GM23248 (cell line): ENCODE results near the gene DCAF4. TPM values are rescaled to one million over a fixed set of nuclear protein-coding genes. Genes with fewer than 3 reads are reported as not detected.

Experiments
- DNase-seq: peaks from one replicate; pipeline ENCODE4 v3.0.0-alpha.2; 2015
- H2AFZ ChIP-seq: fragments of 200-600 bp; sonication (generic); 2 replicates; pipeline ENCODE4 v1.6.1; 2016; ENCODE audit warnings: antibody characterized with exemption
- H3F3A ChIP-seq: fragments of 200-600 bp; sonication (generic); 2 replicates; pipeline ENCODE4 v1.6.1; 2016; ENCODE audit warnings: mild to moderate bottlenecking, antibody characterized with exemption, mixed run types; ENCODE audit not compliant: insufficient read depth
- H3K27ac ChIP-seq: fragments of 200-600 bp; sonication (generic); 2 replicates; pipeline ENCODE4 v1.5.1; 2016; ENCODE audit warnings: mild to moderate bottlenecking
- H3K27me3 ChIP-seq: fragments of 200-600 bp; sonication (generic); replicated peaks from 2 replicates; pipeline ENCODE4 v1.6.1; 2016; ENCODE audit warnings: mild to moderate bottlenecking; ENCODE audit not compliant: insufficient read depth
- H3K36me3 ChIP-seq: fragments of 200-600 bp; sonication (generic); 2 replicates; pipeline ENCODE4 v1.6.1; 2016; ENCODE audit warnings: low read depth, mild to moderate bottlenecking
- H3K4me1 ChIP-seq: fragments of 200-600 bp; sonication (generic); 2 replicates; pipeline ENCODE4 v1.6.1; 2016; ENCODE audit warnings: mild to moderate bottlenecking; ENCODE audit not compliant: insufficient read depth
- H3K4me2 ChIP-seq: fragments of 200-600 bp; sonication (generic); one replicate; pipeline ENCODE4 v1.6.1; 2016; ENCODE audit warnings: mild to moderate bottlenecking; ENCODE audit not compliant: unreplicated experiment
- H3K4me3 ChIP-seq: fragments of 200-600 bp; sonication (generic); 2 replicates; pipeline ENCODE4 v1.5.1; 2016; ENCODE audit warnings: mild to moderate bottlenecking
- H3K79me2 ChIP-seq: fragments of 200-600 bp; sonication (generic); 2 replicates; pipeline ENCODE4 v1.6.1; 2016; ENCODE audit warnings: mild to moderate bottlenecking; ENCODE audit not compliant: insufficient read depth
- H3K9ac ChIP-seq: fragments of 200-600 bp; sonication (generic); 2 replicates; pipeline ENCODE4 v1.6.1; 2016; ENCODE audit warnings: mild to moderate bottlenecking
- H3K9me2 ChIP-seq: fragments of 200-600 bp; sonication (generic); 2 replicates; pipeline ENCODE4 v1.6.1; 2016; ENCODE audit warnings: mixed run types, mild to moderate bottlenecking, moderate library complexity; ENCODE audit not compliant: insufficient read depth
- H3K9me3 ChIP-seq: fragments of 200-600 bp; sonication (generic); one replicate; pipeline ENCODE4 v1.6.1; 2017; ENCODE audit warnings: low read depth
- H4K20me1 ChIP-seq: fragments of 200-600 bp; sonication (generic); 2 replicates; pipeline ENCODE4 v1.6.0; 2016; ENCODE audit not compliant: insufficient read depth
- EZH2 ChIP-seq: fragments of 200-600 bp; sonication (generic); IDR thresholded peaks from 2 replicates; pipeline ENCODE4 v1.6.1; 2018; ENCODE audit warnings: antibody characterized with exemption, mild to moderate bottlenecking; ENCODE audit not compliant: insufficient read depth, poor library complexity, severe bottlenecking
- EZH2phosphoT487 ChIP-seq: fragments of 200-600 bp; sonication (generic); IDR thresholded peaks from 2 replicates; pipeline ENCODE4 v1.6.1; 2018; ENCODE audit warnings: antibody characterized with exemption, moderate library complexity, mild to moderate bottlenecking, low read depth; ENCODE audit not compliant: insufficient read depth
- WGBS, 2 experiments: methylation state at CpG; one replicate each; pipeline ENCODE4 v1.1.6; 2015 to 2017; ENCODE audit warnings: low lambda C conversion rate in 2 of 2, low coverage in 1 of 2; ENCODE audit errors: missing lambda C conversion rate in 2 of 2; 5-methylcytosine and 5-hydroxymethylcytosine counted together
- in situ Hi-C: fragments of 300-500 bp; cut with MboI; formaldehyde crosslinking; loops from 2 replicates; pipeline ENCODE4 v1.15.0; 2020
- polyA plus RNA-seq: library from polyadenylated mRNA; unstranded; fragments of >200 nt; fragmentation: Nextera tagmentation; extraction: Ambion mirVana; gene quantifications from 2 replicates; pipeline ENCODE4 v1.2.1, GENCODE V29; 2016
- total RNA-seq: library from RNA; depleted of rRNA; stranded (reverse); fragments of >200 nt; shearing (Covaris generic); gene quantifications from 2 replicates; pipeline ENCODE4 v1.2.3, GENCODE V29; 2014

DCAF4 gene
- total and polyA plus RNA-seq, 2 experiments from 2014 or later, result 17.1 to 20.4 TPM

DNA sequence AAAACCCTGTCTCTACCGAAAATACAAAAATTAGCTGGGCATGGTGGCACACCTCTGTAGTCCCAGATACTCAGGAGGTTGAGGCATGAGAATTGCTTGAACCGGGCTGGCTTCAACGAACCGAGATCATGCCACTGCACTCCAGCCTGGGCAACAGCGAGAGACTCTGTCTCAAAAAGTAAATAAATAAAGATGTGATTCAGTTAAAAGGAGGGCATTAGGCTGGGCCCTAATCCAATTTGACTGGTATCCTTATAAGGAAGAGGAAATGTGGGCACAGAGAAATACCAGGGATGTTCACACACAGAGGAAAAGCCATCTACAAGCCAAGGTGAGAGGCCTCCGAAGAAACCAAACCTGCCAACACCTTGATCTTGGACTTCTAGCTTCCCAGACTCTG, 10.1 kb upstream of the DCAF4 start:
- Histone ChIP-seq H3F3A (peaks cover under 1% of the 10 kb centered on the region; the same call in 1 of the 2 replicates), H3K36me3 (no peaks in the 10 kb centered on the region), H3K79me2 (no peaks in the 10 kb centered on the region), H3K9ac (no peak overlapping the region), H3K27me3 (no peaks in the 10 kb centered on the region), H3K9me2 (no peaks in the 10 kb centered on the region), H2AFZ (no peak overlapping the region), H3K4me1 (no peaks in the 10 kb centered on the region), H3K4me2 (no peak overlapping the region), H3K27ac (no peak overlapping the region), H3K4me3 (no peak overlapping the region), H4K20me1 (no peaks in the 10 kb centered on the region), H3K9me3 (no peaks in the 10 kb centered on the region)
- peak; percentile 40 for DNase-seq
- TF ChIP-seq EZH2phosphoT487 (no peak), EZH2 (no peak)
- 65% methylated on average over 6 of the region's 6 CpGs for WGBS, 2 experiments
- in situ Hi-C loops, result no loop called here

GRCh38 chr14:72917094-72917802, 9.0 kb upstream of the DCAF4 start:
- no peak overlapping the region for H3K4me2 ChIP-seq
- H3K4me3 ChIP-seq, result no peak overlapping the region
- H3F3A ChIP-seq, result peaks cover 8% of the 10 kb centered on the region; the same call in 1 of the 2 replicates
- H3K9ac ChIP-seq, result no peak overlapping the region
- no peak overlapping the region for H3K27ac ChIP-seq
- H3K36me3 ChIP-seq, result no peaks in the 10 kb centered on the region
- no peaks in the 10 kb centered on the region for H3K27me3 ChIP-seq
- no peak for DNase-seq
- H2AFZ ChIP-seq, result peak overlapping the region; percentile 32; the same call in 1 of the 2 replicates
- H4K20me1 ChIP-seq, result no peaks in the 10 kb centered on the region
- in situ Hi-C loops, result no loop called here
- no peaks in the 10 kb centered on the region for H3K79me2 ChIP-seq
- 0 out of 2 replicates have a peak, but pooled peaks cover 4% of the 10 kb centered on the region for H3K4me1 ChIP-seq
- TF ChIP-seq EZH2, result no peak
- TF ChIP-seq EZH2phosphoT487, result no peak
- H3K9me2 ChIP-seq, result no peaks in the 10 kb centered on the region
- WGBS, 2 experiments, result 41% methylated on average over 9 of the region's 9 CpGs
- no peaks in the 10 kb centered on the region for H3K9me3 ChIP-seq

DNA sequence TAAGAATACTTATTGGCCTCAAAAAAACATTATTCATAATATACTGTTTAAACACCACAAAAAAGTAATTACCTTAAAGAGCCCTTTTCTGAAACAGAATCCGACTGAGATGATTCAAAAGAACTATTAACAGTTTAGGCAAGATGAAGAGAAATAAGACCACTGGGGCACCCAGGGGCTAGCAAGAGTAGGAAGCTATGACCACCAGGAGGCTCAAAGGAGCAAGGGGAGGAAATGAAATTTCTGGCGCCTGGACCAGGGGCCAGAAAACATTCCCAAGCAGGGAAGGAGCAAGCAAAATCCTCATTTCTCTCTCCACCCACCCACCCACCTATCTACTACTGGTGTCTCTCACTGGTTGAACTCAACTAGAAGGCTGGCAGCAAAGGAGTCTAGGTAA, 6.3 kb upstream of the DCAF4 start:
- WGBS, 2 experiments, result 78 to 82% methylated on average over 2 of the region's 2 CpGs
- no peaks in the 10 kb centered on the region for H3K9me3 ChIP-seq
- no peaks in the 10 kb centered on the region for H3K27me3 ChIP-seq
- H3K4me1 ChIP-seq, result 0 out of 2 replicates have a peak, but pooled peaks cover 4% of the 10 kb centered on the region
- no peak for TF ChIP-seq EZH2phosphoT487
- H2AFZ ChIP-seq, result no peak overlapping the region
- no peaks in the 10 kb centered on the region for H3K36me3 ChIP-seq
- H3K4me3 ChIP-seq, result no peak overlapping the region
- DNase-seq, result no peak
- peaks cover 8% of the 10 kb centered on the region; the same call in 1 of the 2 replicates for H3F3A ChIP-seq
- H3K4me2 ChIP-seq, result no peak overlapping the region
- in situ Hi-C loops, result no loop called here
- H3K79me2 ChIP-seq, result no peaks in the 10 kb centered on the region
- no peak overlapping the region for H3K27ac ChIP-seq
- H3K9me2 ChIP-seq, result no peaks in the 10 kb centered on the region
- H4K20me1 ChIP-seq, result no peaks in the 10 kb centered on the region
- H3K9ac ChIP-seq, result no peak overlapping the region

- no peak overlapping the region for H2AFZ ChIP-seq
- H3K4me2 ChIP-seq, result peak overlapping the region; percentile 6
- H3K36me3 ChIP-seq, result no peaks in the 10 kb centered on the region
- peaks cover 8% of the 10 kb centered on the region; the same call in 1 of the 2 replicates for H3F3A ChIP-seq
- H3K9me2 ChIP-seq, result no peaks in the 10 kb centered on the region
- H3K27me3 ChIP-seq, result no peaks in the 10 kb centered on the region
- no peaks in the 10 kb centered on the region for H3K9me3 ChIP-seq
- no peak overlapping the region for H3K9ac ChIP-seq
- in situ Hi-C loops, result no loop called here
- peak; percentile 39 for DNase-seq
- H3K4me1 ChIP-seq, result 0 out of 2 replicates have a peak, but pooled peaks cover 4% of the 10 kb centered on the region
- H3K27ac ChIP-seq, result no peak overlapping the region
- no peak for TF ChIP-seq EZH2
- TF ChIP-seq EZH2phosphoT487, result no peak
- no peak overlapping the region for H3K4me3 ChIP-seq
- H4K20me1 ChIP-seq, result no peaks in the 10 kb centered on the region
- H3K79me2 ChIP-seq, result no peaks in the 10 kb centered on the region
Measured at GRCh38 chr14:72921396-72921795, 4.9 kb upstream of the DCAF4 start.

DNA sequence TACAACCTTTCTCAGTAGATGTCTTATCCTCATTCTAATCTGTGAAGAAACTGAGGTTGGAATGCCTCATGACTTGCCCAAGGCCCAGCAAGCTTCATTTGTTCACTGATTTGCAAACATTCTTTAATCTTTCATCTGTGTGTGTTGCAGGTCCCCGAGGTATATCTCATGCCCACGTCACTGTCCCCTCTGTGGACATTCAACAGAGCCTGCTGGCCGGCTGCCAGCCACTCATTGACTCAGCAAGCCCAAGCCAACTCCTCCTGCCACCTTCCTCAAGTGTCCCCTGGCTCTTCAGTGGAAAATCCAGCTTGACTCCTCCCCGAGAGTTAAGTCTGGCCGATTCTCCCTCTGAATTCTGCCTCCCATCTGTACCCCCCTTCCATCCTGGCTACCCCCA, 1.9 kb upstream of the DCAF4 start:
- 64 to 66% methylated on average over 5 of the region's 5 CpGs for WGBS, 2 experiments
- no peaks in the 10 kb centered on the region for H4K20me1 ChIP-seq
- peaks cover 8% of the 10 kb centered on the region; the same call in 1 of the 2 replicates for H3F3A ChIP-seq
- TF ChIP-seq EZH2, result no peak
- TF ChIP-seq EZH2phosphoT487, result no peak
- H3K4me3 ChIP-seq, result no peak overlapping the region
- no peak for DNase-seq
- H3K9me2 ChIP-seq, result no peaks in the 10 kb centered on the region
- H3K27ac ChIP-seq, result no peak overlapping the region
- no peaks in the 10 kb centered on the region for H3K36me3 ChIP-seq
- in situ Hi-C loops, result no loop called here
- peaks cover 15% of the 10 kb centered on the region for H3K79me2 ChIP-seq
- H3K4me2 ChIP-seq, result no peak overlapping the region
- H2AFZ ChIP-seq, result no peak overlapping the region
- no peak overlapping the region for H3K9ac ChIP-seq
- 0 out of 2 replicates have a peak, but pooled peaks cover 4% of the 10 kb centered on the region for H3K4me1 ChIP-seq
- no peaks in the 10 kb centered on the region for H3K9me3 ChIP-seq
- no peaks in the 10 kb centered on the region for H3K27me3 ChIP-seq
